ENCODE results near the gene PSMA6.
"Not testable (repeated sequence)": the region's sequence is repeated elsewhere in the genome, so short reads cannot be mapped to it uniquely, and the experiment has no call there.

PSMA6 gene

GRCh38 chr14:35317820-35318219 lies 25.6 kb downstream of the PSMA6 start:
- in situ Hi-C loops (cut with MboI; ENCODE audit: low sequenced_read_pairs), result no loop called here

- in situ Hi-C loops (cut with MboI; ENCODE audit: low sequenced_read_pairs), result no loop called here
These were observed 27.3 kb downstream of the PSMA6 start for GRCh38 chr14:35319509-35319908.

GRCh38 chr14:35320472-35320871 lies 28.3 kb downstream of the PSMA6 start:
- in situ Hi-C loops (cut with MboI; ENCODE audit: low sequenced_read_pairs), result no loop called here

GRCh38 chr14:35326375-35326774 lies 34.2 kb downstream of the PSMA6 start:
- in situ Hi-C loops (cut with MboI; ENCODE audit: low sequenced_read_pairs), result no loop called here

GRCh38 chr14:35331605-35332516 lies 39.7 kb downstream of the PSMA6 start:
- in situ Hi-C loops (cut with MboI; ENCODE audit: low sequenced_read_pairs), result no loop called here

- in situ Hi-C loops (cut with MboI; ENCODE audit: low sequenced_read_pairs), result no loop called here
These were observed 40.5 kb downstream of the PSMA6 start for GRCh38 chr14:35332517-35333263.

- in situ Hi-C loops (cut with MboI; ENCODE audit: low sequenced_read_pairs), result no loop called here
These were observed 41.1 kb downstream of the PSMA6 start for GRCh38 chr14:35333264-35333730.

- in situ Hi-C loops (cut with MboI; ENCODE audit: low sequenced_read_pairs), result no loop called here
These were observed 41.9 kb downstream of the PSMA6 start for GRCh38 chr14:35333797-35334743.

GRCh38 chr14:35335388-35336092 lies 43.4 kb downstream of the PSMA6 start:
- in situ Hi-C loops (cut with MboI; ENCODE audit: low sequenced_read_pairs), result no loop called here

- in situ Hi-C loops (cut with MboI; ENCODE audit: low sequenced_read_pairs), result not testable (repeated sequence)
These were observed 44.0 kb downstream of the PSMA6 start for GRCh38 chr14:35336171-35336493.

- in situ Hi-C loops (cut with MboI; ENCODE audit: low sequenced_read_pairs), result no loop called here
These were observed 44.5 kb downstream of the PSMA6 start for GRCh38 chr14:35336494-35337268.

GRCh38 chr14:35337269-35338255 lies 45.4 kb downstream of the PSMA6 start:
- in situ Hi-C loops (cut with MboI; ENCODE audit: low sequenced_read_pairs), result no loop called here

GRCh38 chr14:35338731-35339405 lies 46.7 kb downstream of the PSMA6 start:
- in situ Hi-C loops (cut with MboI; ENCODE audit: low sequenced_read_pairs), result no loop called here

- in situ Hi-C loops (cut with MboI; ENCODE audit: low sequenced_read_pairs), result no loop called here
These were observed 47.7 kb downstream of the PSMA6 start for GRCh38 chr14:35339761-35340406.

GRCh38 chr14:35340616-35341453 lies 48.7 kb downstream of the PSMA6 start:
- in situ Hi-C loops (cut with MboI; ENCODE audit: low sequenced_read_pairs), result no loop called here

GRCh38 chr14:35341454-35341750 lies 49.2 kb downstream of the PSMA6 start:
- in situ Hi-C loops (cut with MboI; ENCODE audit: low sequenced_read_pairs), result no loop called here
